Astrocyte of the spinal cord (primary cell): ENCODE data around the gene DNLZ.
A peak's percentile ranks its signal among the peaks of the same experiment; 100 is the strongest.

ENCODE experiments used
- DNase-seq: peaks from one replicate; pipeline ENCODE4 v3.0.0; 2011; ENCODE audit warnings: low read depth, low spot score
- H3K4me3 ChIP-seq: 2 replicates; pipeline ENCODE4 v1.5.1; 2011; ENCODE audit warnings: low read depth, mild to moderate bottlenecking, low read length, moderate library complexity
- CTCF ChIP-seq: IDR thresholded peaks from 2 replicates; pipeline ENCODE4 v1.5.1; 2012; ENCODE audit warnings: low read depth, mild to moderate bottlenecking, low read length, inconsistent platforms
- in situ Hi-C: cut with HindIII; loops from 2 replicates; pipeline ENCODE4 v1.10.0; 2017; ENCODE audit warnings: low sequenced_read_pairs

The DNLZ gene

DNA sequence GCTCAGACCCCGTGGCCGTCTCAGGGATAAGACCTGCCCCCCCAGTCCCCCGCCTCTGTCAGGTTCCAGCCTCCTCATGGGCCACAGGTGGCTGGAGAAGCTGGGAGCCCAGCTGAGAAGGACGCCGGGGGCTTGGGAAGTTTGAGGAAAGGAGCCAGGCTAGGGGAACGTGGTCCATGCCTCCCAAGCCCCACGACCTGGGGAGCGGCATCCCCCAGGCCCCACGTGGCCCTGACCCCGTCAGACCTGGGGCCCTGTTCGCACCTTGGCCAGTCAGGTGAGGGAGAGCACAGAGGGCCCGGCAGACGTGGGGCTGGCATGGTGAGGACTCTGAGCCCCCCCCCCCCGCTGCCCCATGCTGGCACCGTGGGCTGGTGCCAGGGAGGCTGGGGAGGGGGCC, 32.5 kb downstream of the DNLZ start:
- no peak overlapping the region for H3K4me3 ChIP-seq
- no peak for TF ChIP-seq CTCF
- no peak for DNase-seq
- in situ Hi-C loops, result no loop called here

DNA sequence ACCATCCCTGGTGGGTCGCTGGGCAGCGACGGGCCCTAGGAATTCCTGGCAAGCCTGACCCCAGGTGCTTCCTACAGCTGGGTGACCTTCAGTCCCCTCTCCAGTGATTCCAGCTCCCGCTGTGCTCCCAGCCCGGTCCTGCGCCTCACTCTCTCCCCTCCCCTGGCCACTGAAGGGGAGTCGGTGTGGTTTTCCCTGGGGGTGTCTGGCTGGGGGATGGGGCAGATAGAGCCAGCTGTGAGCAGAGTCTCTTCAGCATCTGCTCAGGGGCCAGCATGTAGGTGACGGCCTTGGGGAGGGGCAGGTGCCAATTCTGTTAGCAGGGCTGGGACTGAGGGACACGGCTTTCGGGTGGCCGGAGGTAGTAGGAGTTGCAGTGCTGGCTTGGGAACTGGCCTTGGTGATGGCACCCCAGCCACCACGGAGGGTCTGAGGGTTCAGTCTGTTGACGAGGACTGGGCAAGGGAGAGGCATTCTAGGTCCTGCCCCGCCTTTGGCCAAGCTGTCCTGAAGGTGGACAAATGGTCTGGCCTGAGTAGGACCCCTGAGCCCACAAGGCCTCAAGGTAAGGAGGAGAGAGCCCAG, 33.0 kb downstream of the DNLZ start:
- no peak overlapping the region for H3K4me3 ChIP-seq
- no peak for DNase-seq
- TF ChIP-seq CTCF, result no peak
- in situ Hi-C loops, result no loop called here

DNA sequence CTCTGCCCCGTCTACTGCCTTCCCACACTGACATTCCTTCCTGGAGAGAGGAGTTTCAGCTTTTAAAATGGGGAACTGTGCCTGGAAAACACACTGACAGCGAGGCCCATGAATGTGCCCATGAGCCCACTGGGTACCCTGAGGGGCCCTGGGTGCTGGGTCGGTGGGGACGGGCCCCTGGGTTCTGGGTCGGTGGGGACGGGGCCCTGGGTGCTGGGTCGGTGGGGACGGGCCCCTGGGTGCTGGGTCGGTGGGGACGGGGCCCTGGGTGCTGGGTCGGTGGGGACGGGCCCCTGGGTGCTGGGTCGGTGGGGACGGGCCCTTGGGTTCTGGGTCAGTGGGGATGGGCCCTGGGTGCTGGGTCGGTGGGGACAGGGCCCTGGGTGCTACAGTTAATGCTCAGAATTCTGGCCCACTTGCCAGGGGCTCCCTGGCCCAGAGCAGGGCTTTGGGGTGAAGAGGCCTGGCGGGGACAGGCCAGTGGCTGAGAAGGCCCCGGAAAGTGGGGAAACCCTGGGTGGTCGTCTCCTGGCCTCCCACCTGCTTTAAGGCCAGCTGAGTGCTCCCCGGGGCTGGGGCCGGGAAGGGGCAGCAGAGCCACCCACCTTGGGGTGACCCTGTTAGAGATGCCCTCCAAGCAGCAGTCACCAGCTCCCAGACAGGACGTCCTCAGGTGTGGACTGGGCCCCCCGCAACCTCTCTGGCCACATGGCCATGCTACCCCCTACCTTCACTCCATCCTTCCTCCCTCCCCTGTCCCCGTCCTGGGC, 33.7 kb downstream of the DNLZ start:
- no peak for DNase-seq
- peak overlapping the region; percentile 74 for H3K4me3 ChIP-seq
- in situ Hi-C loops, result no loop called here
- no peak for TF ChIP-seq CTCF

DNA sequence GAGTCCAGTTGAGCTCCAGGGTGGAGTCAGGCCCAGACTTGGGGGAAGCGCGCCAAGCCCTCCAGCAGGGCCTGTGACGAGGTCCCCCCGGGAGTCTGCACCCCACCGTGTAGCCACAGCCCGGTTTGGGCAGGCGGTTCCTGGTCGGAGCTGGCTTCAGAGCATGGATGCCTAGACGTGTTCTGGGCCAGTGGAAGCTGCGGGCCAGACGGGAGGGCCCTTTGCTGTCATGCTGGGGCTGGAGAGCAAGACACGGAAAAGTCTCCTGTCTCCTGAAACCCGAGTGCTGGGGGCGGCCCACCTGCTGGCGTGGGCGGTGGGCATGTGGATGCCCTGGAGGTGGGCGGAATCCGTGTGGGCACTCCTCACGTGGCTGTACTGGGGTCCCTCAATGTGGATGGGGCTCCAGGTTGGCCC, 34.3 kb downstream of the DNLZ start:
- no peak for DNase-seq
- peak overlapping the region; percentile 74 for H3K4me3 ChIP-seq
- no peak for TF ChIP-seq CTCF
- in situ Hi-C loops, result no loop called here

GRCh38 chr9:136328622-136329041, 34.9 kb downstream of the DNLZ start:
- peak; percentile 43 for DNase-seq
- in situ Hi-C loops, result no loop called here
- TF ChIP-seq CTCF, result no peak
- peak overlapping the region; percentile 74 for H3K4me3 ChIP-seq

- DNase-seq, result no peak
- in situ Hi-C loops, result no loop called here
- H3K4me3 ChIP-seq, result peak overlapping the region; percentile 74
- TF ChIP-seq CTCF, result no peak
Observed at GRCh38 chr9:136328011-136328621, 35.4 kb downstream of the DNLZ start.
